NCI-H1436 treated with DMSO at 0.1 percent for 48 hours (cell line): ENCODE results near the gene SETD1A.
"Not testable (repeated sequence)": the region's sequence is repeated elsewhere in the genome, so short reads cannot be mapped to it uniquely, and the experiment has no call there.

ENCODE experiments used
- DNase-seq: peaks from one replicate; lab custom pipeline; 2025; lab: John Stamatoyannopoulos, UW

The SETD1A gene

GRCh38 chr16:30929167-30929566 is 28.4 kb upstream of the SETD1A start:
- DNase-seq, result no peak

DNA sequence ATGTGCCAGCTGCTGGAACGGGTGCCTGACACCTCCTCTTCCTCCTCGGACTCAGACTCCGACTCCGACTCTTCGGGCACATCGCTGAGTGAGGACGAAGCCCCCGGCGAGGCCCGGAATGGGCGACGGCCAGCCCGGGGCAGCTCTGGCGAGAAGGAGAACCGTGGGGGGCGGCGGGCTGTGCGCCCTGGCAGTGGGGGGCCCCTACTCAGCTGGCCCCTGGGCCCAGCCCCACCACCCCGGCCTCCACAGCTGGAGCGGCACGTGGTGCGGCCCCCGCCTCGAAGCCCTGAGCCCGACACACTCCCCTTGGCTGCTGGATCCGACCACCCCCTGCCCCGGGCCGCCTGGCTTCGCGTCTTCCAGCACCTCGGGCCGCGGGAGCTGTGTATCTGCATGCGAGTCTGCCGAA is 27.4 kb upstream of the SETD1A start:
- DNase-seq, result no peak

GRCh38 chr16:30931068-30931650 is 26.4 kb upstream of the SETD1A start:
- DNase-seq, result no peak

GRCh38 chr16:30934827-30935557 is 22.6 kb upstream of the SETD1A start:
- DNase-seq, result no peak

DNA sequence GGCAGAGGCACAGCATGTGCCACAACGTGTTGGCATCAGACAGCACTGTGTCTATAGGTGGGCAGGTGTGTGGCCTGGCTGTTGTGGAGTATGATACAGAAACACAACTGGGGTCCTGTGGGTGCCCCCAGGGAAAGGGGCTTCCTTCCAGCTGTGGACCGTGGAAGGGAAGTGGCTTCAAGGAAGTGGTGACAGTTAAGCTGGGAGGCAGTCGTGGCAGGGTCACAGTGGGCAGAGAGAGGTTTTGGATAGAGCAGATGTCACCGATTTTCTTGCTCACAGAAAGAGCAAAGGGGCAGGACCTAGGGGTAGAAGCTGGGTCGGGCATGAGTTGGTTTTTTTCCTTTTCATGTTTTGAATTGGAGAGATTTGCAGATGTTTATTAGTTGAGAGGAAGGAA is 19.9 kb upstream of the SETD1A start:
- no peak for DNase-seq

DNA sequence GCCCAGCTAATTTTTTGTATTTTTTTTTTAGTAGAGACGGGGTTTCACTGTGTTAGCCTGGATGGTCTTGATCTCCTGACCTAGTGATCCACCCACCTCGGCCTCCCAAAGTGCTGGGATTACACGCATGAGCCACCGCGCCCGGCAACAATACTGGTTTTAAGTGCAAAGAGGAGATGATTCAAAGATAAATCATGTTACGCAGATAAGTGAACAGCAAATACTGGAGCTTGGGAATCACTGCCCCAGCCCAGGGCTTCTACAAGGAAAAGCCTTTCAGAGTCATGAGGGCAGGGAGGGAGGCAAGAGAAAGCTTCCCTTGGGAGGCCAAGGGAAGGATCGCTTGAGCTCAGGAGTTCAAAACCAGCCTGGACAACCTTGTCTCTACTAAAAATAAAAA is 18.0 kb upstream of the SETD1A start:
- not testable (repeated sequence) for DNase-seq

DNA sequence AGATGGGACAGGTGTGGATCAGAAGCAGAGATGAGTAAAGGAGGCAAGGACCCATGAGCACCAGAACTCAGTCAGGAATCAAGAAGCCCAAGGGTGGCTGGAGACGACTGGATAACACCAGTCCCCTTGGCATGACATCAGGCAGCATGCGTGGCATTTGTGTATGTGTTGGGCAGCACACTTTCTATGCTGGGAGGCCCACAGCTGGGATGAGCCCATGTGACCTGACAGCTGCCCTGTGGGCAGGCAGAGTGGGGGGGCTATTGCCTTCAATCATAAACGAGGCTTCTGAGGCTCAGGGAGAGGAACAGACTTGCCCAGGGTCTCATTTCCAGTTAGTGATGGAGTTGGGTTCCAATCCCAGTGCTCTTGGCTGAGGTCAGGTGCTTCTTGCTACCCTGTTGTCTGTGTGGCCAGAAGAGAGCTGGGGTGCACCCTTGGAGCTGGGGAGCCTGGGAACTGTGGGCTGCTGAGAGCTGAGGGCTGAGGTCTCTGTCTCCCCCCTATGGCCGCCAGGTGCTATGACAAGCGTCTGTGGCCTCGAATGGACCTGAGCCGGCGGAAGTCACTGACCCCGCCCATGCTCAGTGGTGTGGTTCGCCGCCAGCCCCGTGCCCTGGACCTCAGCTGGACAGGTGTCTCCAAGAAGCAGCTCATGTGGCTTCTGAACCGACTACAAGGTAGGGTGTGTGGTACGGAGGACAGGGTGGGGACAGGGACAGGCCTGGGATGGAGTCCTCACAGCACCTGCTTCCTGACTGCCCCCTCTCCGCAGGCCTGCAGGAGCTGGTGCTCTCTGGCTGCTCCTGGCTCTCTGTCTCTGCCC is 15.7 kb upstream of the SETD1A start:
- DNase-seq, result no peak

DNA sequence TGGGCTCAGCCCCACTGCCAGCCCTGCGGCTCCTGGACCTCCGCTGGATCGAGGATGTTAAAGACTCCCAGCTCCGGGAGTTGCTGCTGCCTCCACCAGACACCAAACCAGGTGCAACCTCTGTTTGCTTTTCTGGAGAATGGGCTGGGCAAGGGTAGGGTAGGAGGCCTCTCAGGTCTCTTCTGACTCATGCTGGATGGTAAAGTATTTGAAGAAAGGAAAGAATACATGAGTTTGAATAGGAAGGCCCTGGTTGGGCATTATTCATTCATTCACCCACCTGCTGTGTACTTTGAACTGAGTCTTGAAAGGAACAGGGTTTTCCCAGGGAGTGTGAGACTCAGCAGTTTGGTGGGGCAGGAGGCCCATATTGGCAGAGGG is 15.1 kb upstream of the SETD1A start:
- no peak for DNase-seq

DNA sequence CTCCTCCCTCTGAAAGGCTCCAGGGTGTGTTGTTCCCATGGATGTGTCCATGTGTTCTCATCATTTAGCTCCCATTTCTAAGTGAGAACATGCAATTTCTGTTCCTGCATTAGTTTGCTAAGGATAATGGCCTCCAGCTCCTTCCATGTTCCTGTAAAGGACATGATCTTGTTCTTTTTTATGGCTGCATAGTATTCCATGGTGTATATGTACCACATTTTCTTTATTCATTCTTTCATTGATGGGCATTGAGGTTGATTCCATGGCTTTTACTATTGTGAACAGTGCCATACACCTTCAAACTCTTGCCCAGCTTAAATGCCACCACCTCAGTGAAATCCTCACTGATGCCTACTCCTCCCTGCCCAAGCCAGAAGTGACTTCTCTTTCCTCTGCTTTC is 13.2 kb upstream of the SETD1A start:
- no peak for DNase-seq

GRCh38 chr16:30946671-30947540 is 10.6 kb upstream of the SETD1A start:
- DNase-seq, result no peak

DNA sequence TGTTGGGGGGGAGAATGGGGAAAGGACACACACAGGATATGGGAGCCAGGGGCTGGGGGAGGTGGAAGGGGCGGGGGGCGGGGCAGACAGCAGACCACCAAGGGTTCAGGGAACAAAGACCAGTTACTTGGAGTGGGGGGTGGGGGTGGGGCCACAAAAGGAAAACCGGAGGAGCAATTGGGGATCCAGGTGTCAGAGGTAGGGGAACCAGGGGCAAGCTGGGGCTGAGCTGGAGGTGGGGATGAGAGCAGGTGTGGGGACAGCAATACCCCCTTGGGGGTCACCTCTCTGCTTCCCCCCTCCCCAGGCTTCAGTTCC is 10.1 kb upstream of the SETD1A start:
- no peak for DNase-seq

GRCh38 chr16:30947859-30948666 is 9.5 kb upstream of the SETD1A start:
- DNase-seq, result no peak

DNA sequence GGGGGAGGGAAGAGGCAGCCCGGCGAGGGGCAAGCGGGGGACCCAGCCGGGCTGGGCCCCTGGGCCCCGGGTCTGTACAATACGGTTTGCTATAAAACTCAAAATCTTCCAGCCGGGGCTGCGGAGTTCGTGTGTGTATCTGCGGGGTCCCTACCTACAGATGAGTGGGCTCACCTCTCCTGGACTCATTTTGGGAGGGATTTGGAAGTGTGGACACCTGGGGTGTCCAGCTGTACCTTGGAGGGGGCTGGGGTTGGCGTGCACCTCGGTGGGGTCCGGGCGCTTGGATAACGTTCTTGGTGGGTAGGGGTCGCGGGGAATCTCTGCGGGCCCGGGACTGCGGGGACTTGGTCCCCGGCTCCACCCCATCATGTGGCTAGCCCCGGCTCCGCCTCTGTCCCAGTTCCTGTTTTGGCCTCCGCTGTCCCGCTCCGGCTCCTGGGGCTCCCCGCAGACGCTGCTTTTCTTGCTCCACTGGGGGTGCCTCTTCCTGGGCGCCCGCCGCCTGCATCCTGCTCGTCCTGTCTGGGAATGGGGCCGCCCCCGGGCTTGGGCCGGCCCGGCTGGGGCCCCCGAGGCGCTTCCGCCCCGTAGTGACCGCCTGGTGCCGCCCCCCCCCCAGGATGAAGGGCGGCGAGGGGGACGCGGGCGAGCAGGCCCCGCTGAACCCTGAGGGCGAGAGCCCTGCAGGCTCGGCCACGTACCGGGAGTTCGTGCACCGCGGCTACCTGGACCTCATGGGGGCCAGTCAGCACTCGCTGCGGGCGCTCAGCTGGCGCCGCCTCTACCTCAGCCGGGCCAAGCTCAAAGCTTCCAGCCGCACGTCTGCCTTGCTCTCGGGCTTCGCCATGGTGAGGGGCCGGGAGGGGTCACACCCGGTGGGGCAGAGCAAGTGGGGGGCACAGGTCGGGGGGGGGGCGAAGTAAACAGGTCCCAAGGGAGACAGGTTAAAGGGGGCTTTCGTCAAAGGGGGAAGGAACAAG is 8.6 kb upstream of the SETD1A start, which contains the start of gene ORAI3:
ORAI3 (plus strand) TSS at position 402 of the 983 bp plus-strand sequence; CDS start at position 624, 222 bp downstream.
- no peak for DNase-seq

DNA sequence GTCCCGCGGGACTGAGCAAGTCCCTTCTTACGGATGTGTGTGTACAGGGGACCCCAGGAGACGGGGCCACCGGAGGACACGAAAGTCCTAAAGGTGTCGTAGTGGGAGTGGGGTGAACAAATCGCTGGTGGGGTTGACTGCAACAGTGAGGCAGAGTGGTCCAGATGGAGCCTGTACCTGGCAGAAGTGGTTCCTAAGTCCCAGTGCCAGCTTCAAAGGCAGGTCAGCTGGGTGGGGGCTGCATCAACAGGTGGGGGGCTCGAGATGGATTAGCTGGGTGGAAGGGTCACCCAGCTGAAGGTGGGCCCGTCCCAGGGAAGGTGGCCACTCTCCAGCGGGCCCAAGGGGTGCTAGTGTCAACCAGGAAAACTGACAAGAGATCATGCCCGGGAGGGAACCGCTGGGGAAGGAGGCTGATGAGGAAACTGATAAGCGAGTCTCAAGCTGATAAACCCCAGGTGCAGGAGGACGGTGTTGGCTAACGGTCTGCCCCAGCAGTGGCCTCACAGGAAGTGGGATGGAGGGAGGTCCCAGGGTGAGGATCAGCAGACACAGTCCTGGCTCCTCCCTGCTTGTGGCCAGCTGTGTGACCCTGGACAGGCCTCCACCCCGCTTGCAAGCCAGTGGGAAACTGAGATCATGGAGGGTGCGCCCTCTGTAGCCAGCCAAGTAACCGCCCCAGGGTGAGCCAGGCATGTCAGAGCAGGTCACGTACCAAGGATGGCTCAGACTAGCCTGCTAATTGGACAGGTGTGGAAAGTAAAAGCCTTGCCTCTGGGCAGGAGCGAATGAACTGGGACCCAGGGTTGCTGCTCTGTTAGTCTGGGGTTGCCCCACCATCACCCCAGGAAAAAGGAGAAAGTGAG is 7.7 kb upstream of the SETD1A start:
- DNase-seq, result no peak

DNA sequence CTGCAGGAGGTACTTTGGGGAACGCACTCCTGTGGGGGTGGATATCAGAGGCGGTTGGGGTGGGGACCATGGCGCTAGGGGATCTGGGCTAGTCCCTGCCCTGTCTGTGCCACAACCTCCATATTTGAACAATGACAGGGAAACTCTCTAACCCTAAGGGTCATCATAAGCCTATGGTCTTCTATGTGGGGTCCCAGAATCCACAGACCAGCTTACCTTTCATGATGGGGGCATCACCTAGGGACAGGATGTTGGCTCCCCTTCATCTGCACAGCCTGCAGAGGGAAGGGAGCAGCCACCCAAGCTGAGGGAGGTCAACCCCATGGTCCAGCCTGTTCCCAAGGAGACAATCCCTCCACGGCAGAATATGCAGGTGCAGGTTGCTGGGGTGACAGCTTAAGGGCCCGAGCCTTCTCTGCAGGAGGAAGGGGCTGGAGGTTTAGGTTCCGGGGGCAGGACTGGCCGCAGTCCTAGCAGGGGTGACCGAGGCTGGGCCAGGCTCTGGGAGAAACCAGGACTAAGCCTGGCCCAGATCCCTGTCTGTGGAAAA is 7.0 kb upstream of the SETD1A start:
- no peak for DNase-seq

DNA sequence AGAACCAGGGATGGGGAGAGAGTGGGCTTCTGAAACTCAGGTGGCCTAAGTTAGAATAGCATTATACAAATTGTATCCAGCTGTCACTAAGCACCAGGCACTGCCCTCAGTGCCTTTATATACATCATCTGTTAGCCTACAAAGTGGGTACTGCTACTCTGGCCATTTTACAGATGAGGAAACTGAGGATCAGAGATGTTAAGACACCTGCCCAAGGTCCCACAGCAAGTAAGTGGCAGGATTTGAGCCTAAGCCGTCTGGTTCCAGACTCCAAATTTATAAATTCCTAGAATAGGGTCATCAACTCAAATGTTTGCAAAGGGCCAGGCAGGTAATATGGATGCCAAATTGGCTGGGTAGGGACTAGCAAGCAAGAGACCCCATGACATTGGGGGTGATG is 6.4 kb upstream of the SETD1A start:
- DNase-seq, result no peak

GRCh38 chr16:30951750-30952149 is 5.8 kb upstream of the SETD1A start:
- DNase-seq, result no peak

DNA sequence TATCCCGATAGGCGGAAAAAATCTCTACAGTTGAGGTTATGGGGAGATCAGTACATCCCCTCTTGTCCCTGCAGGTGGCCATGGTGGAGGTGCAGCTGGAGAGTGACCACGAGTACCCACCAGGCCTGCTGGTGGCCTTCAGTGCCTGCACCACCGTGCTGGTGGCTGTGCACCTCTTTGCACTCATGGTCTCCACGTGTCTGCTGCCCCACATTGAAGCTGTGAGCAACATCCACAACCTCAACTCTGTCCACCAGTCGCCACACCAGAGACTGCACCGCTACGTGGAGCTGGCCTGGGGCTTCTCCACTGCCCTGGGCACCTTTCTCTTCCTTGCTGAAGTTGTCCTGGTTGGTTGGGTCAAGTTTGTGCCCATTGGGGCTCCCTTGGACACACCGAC is 4.4 kb upstream of the SETD1A start:
- DNase-seq, result no peak
